HEK293 (cell line): ENCODE data around the gene SEC22A.

Experiments used
- CTCF ChIA-PET: fragments of 350-600 bp; formaldehyde crosslinking; extraction: SDS; loops from one replicate; lab custom pipeline; 2021; ENCODE audit warnings: antibody characterized with exemption; lab: Yijun Ruan, JAX
- POLR2A ChIA-PET: fragments of 300-600 bp; formaldehyde crosslinking; extraction: SDS; loops from one replicate; lab custom pipeline; 2020; ENCODE audit warnings: antibody characterized with exemption, inconsistent platforms; lab: Yijun Ruan, JAX
- H3K27ac ChIP-seq: fragments of 200-500 bp; sonication (Bioruptor generic); 2 replicates; pipeline ENCODE4 v1.5.1; 2014; ENCODE audit warnings: low read depth, low read length, control low read depth, inconsistent platforms; ENCODE audit errors: extremely low read depth
- H3K36me3 ChIP-seq, 2 experiments: fragments of 200-500 bp in 1 of 2; sonication (Bioruptor generic) in 1 of 2; 1 replicate in 1 of 2; 2 replicates in 1 of 2; pipeline ENCODE4 v1.5.1; 2014 to 2017; ENCODE audit warnings: inconsistent platforms in 2 of 2, low read length in 2 of 2; ENCODE audit not compliant: control insufficient read depth in 2 of 2, insufficient read depth in 1 of 2
- H3K4me1 ChIP-seq: fragments of 200-500 bp; sonication (Bioruptor generic); 2 replicates; pipeline ENCODE4 v1.5.1; 2014; ENCODE audit warnings: mild to moderate bottlenecking, low read length, inconsistent platforms; ENCODE audit not compliant: control insufficient read depth, insufficient read depth
- H3K4me3 ChIP-seq: 2 replicates; pipeline ENCODE4 v1.5.1; 2011; ENCODE audit warnings: low read depth, mild to moderate bottlenecking, control low read depth, low read length, moderate library complexity
- H3K9me3 ChIP-seq: fragments of 200-500 bp; sonication (Bioruptor generic); 2 replicates; pipeline ENCODE4 v1.5.1; 2014; ENCODE audit warnings: low read depth, low read length, inconsistent platforms; ENCODE audit not compliant: control insufficient read depth, insufficient read depth
- CTCF ChIP-seq: fragments of 450-650 bp; formaldehyde crosslinking; IDR thresholded peaks from 2 replicates; pipeline ENCODE4 v1.5.1; 2016; ENCODE audit warnings: missing biosample characterization, missing genetic modification characterization
- KLF1 ChIP-seq: fragments of 450-650 bp; formaldehyde crosslinking; IDR thresholded peaks from 2 replicates; pipeline ENCODE4 v1.5.1; 2016; ENCODE audit warnings: missing biosample characterization, missing genetic modification characterization
- MZF1 ChIP-seq: fragments of 450-650 bp; formaldehyde crosslinking; IDR thresholded peaks from 2 replicates; pipeline ENCODE4 v1.5.1; 2017; ENCODE audit warnings: missing biosample characterization, missing genetic modification characterization, borderline replicate concordance
- SALL2 ChIP-seq: fragments of 450-650 bp; formaldehyde crosslinking; IDR thresholded peaks from 2 replicates; pipeline ENCODE4 v1.5.0; 2017; ENCODE audit warnings: missing biosample characterization, mild to moderate bottlenecking, missing genetic modification characterization, borderline replicate concordance
- SCRT2 ChIP-seq: fragments of 450-650 bp; formaldehyde crosslinking; IDR thresholded peaks from 2 replicates; pipeline ENCODE4 v1.5.1; 2016; ENCODE audit warnings: missing biosample characterization, missing genetic modification characterization
- ZBTB20 ChIP-seq: fragments of 450-650 bp; formaldehyde crosslinking; IDR thresholded peaks from 2 replicates; pipeline ENCODE4 v1.5.1; 2016; ENCODE audit warnings: missing biosample characterization, missing genetic modification characterization
- ZBTB21 ChIP-seq: fragments of 450-650 bp; formaldehyde crosslinking; IDR thresholded peaks from 2 replicates; pipeline ENCODE4 v1.5.1; 2017; ENCODE audit warnings: missing biosample characterization, missing genetic modification characterization
- ZBTB8A ChIP-seq: fragments of 450-650 bp; formaldehyde crosslinking; IDR thresholded peaks from 2 replicates; pipeline ENCODE4 v1.5.1; 2016; ENCODE audit warnings: missing biosample characterization, missing genetic modification characterization
- ZEB2 ChIP-seq: fragments of 450-650 bp; formaldehyde crosslinking; IDR thresholded peaks from 2 replicates; pipeline ENCODE4 v1.5.1; 2016; ENCODE audit warnings: missing biosample characterization, missing genetic modification characterization
- ZNF114 ChIP-seq: fragments of 450-650 bp; formaldehyde crosslinking; IDR thresholded peaks from 2 replicates; pipeline ENCODE4 v1.5.0; 2017; ENCODE audit warnings: missing biosample characterization, missing genetic modification characterization
- ZNF138 ChIP-seq: fragments of 450-650 bp; formaldehyde crosslinking; IDR thresholded peaks from 2 replicates; pipeline ENCODE4 v1.5.1; 2016; ENCODE audit warnings: missing biosample characterization, missing genetic modification characterization, borderline replicate concordance
- ZNF202 ChIP-seq: fragments of 450-650 bp; formaldehyde crosslinking; IDR thresholded peaks from 2 replicates; pipeline ENCODE4 v1.5.1; 2016; ENCODE audit warnings: missing biosample characterization, missing genetic modification characterization, borderline replicate concordance
- ZNF629 ChIP-seq: fragments of 450-650 bp; formaldehyde crosslinking; IDR thresholded peaks from 2 replicates; pipeline ENCODE4 v1.5.1; 2017; ENCODE audit warnings: missing biosample characterization, missing genetic modification characterization
- ZNF677 ChIP-seq: fragments of 450-650 bp; IDR thresholded peaks from 2 replicates; pipeline ENCODE4 v1.5.0; 2018; ENCODE audit warnings: missing biosample characterization, mild to moderate bottlenecking, missing genetic modification characterization, moderate library complexity
- ZNF837 ChIP-seq: fragments of 450-650 bp; formaldehyde crosslinking; IDR thresholded peaks from 2 replicates; pipeline ENCODE4 v1.5.1; 2016; ENCODE audit warnings: missing biosample characterization, missing genetic modification characterization
- ZSCAN16 ChIP-seq: fragments of 450-650 bp; formaldehyde crosslinking; IDR thresholded peaks from 2 replicates; pipeline ENCODE4 v1.5.1; 2016; ENCODE audit warnings: missing biosample characterization, missing genetic modification characterization
- TF ChIP-seq, protein P1 (sequence below): fragments of 450-650 bp; formaldehyde crosslinking; IDR thresholded peaks from 2 replicates; pipeline ENCODE4 v1.5.1; 2017; ENCODE audit warnings: missing biosample characterization, missing genetic modification characterization
- TF ChIP-seq, protein P2 (sequence below): fragments of 450-650 bp; formaldehyde crosslinking; IDR thresholded peaks from 2 replicates; pipeline ENCODE4 v1.5.1; 2017; ENCODE audit warnings: missing biosample characterization, missing genetic modification characterization
- TF ChIP-seq, protein P3 (sequence below): fragments of 450-650 bp; formaldehyde crosslinking; IDR thresholded peaks from 2 replicates; pipeline ENCODE4 v1.5.1; 2016; ENCODE audit warnings: missing biosample characterization, missing genetic modification characterization

The SEC22A gene

GRCh38 chr3:123262868-123263267 lies 61.1 kb downstream of the SEC22A start (continued):
- TF ChIP-seq CTCF (no peak), SCRT2 (tag by site-specific recombination) (no peak), ZSCAN16 (tag by site-specific recombination) (no peak)

GRCh38 chr3:123263941-123264340 lies 62.2 kb downstream of the SEC22A start:
- H3K36me3 ChIP-seq = peaks cover 0 to 14% of the 10 kb centered on the region in 2 experiments; a peak in 1 of 3 replicates
- no peak overlapping the region for H3K4me3 ChIP-seq
- TF ChIP-seq ZBTB8A (tag by site-specific recombination) = no peak
- TF ChIP-seq ZNF837 = no peak
- TF ChIP-seq, protein P1, sequence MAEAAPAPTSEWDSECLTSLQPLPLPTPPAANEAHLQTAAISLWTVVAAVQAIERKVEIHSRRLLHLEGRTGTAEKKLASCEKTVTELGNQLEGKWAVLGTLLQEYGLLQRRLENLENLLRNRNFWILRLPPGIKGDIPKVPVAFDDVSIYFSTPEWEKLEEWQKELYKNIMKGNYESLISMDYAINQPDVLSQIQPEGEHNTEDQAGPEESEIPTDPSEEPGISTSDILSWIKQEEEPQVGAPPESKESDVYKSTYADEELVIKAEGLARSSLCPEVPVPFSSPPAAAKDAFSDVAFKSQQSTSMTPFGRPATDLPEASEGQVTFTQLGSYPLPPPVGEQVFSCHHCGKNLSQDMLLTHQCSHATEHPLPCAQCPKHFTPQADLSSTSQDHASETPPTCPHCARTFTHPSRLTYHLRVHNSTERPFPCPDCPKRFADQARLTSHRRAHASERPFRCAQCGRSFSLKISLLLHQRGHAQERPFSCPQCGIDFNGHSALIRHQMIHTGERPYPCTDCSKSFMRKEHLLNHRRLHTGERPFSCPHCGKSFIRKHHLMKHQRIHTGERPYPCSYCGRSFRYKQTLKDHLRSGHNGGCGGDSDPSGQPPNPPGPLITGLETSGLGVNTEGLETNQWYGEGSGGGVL (tag by site-specific recombination) = no peak
- TF ChIP-seq ZSCAN16 (tag by site-specific recombination) = no peak
- TF ChIP-seq ZBTB21 (tag by site-specific recombination) = no peak
- no peaks in the 10 kb centered on the region for H3K4me1 ChIP-seq
- H3K9me3 ChIP-seq = no peaks in the 10 kb centered on the region
- CTCF ChIA-PET = no interaction called here
- POLR2A ChIA-PET = no interaction called here
- H3K27ac ChIP-seq = no peak overlapping the region

DNA sequence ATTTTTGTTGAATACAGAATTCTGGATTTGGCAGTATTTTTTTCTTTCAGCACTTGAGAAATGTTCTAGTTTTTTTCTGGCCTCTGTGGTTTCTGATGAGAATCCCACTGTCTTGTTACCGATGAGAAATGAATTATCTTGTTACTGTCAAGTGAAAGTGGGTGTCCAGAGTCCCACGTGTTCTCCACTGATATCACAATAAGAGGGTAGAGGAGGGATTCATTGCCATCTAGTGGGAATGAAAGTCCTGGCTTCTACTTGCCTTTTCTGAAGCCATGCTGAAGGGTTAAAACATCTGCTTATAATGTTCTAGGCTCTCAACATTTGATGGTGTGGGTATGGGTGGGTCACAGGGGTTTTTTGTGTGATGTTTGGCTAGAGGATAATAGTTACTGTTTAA lies 66.1 kb downstream of the SEC22A start:
- Histone ChIP-seq H3K4me1 (no peaks in the 10 kb centered on the region), H3K27ac (no peak overlapping the region), H3K4me3 (no peak overlapping the region), H3K36me3 (peaks cover 0 to 14% of the 10 kb centered on the region in 2 experiments; a peak in 1 of 3 replicates), H3K9me3 (no peaks in the 10 kb centered on the region)
- no peak for TF ChIP-seq ZNF202 (tag by site-specific recombination)
- TF ChIP-seq ZEB2 (tag by site-specific recombination) = no peak
- POLR2A ChIA-PET = no interaction called here
- CTCF ChIA-PET = no interaction called here

DNA sequence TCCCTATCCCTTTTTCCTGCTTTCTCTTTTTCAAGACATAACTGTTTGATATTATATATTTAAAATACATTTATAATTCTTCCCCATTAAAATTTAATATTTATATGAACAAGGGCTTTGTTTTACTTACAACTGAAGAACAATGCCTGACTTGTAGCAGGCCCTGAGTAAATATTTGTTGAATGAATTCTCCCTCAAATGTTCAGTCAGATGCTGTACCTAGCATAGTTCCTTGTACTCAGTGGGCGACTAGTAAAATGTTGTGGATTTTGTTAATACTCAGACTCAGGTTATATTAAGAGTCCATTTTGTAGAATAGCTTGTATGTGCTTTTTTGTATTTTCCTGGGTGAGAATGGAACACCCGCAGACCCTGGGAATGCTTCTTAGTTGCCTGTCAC lies 69.1 kb downstream of the SEC22A start:
- Histone ChIP-seq H3K9me3 (no peaks in the 10 kb centered on the region), H3K4me1 (no peaks in the 10 kb centered on the region), H3K4me3 (no peak overlapping the region), H3K27ac (no peak overlapping the region), H3K36me3 (peaks cover 0 to 14% of the 10 kb centered on the region in 2 experiments; a peak in 1 of 3 replicates)
- POLR2A ChIA-PET = no interaction called here
- TF ChIP-seq ZNF629 (tag by site-specific recombination) (no peak), ZBTB20 (tag by site-specific recombination) (no peak), KLF1 (tag by site-specific recombination) (no peak), ZNF677 (tag by site-specific recombination) (no peak), SALL2 (tag by site-specific recombination) (no peak), MZF1 (tag by site-specific recombination) (no peak), CTCF (no peak), ZNF114 (no peak), ZNF138 (tag by site-specific recombination) (no peak)
- TF ChIP-seq, protein P2, sequence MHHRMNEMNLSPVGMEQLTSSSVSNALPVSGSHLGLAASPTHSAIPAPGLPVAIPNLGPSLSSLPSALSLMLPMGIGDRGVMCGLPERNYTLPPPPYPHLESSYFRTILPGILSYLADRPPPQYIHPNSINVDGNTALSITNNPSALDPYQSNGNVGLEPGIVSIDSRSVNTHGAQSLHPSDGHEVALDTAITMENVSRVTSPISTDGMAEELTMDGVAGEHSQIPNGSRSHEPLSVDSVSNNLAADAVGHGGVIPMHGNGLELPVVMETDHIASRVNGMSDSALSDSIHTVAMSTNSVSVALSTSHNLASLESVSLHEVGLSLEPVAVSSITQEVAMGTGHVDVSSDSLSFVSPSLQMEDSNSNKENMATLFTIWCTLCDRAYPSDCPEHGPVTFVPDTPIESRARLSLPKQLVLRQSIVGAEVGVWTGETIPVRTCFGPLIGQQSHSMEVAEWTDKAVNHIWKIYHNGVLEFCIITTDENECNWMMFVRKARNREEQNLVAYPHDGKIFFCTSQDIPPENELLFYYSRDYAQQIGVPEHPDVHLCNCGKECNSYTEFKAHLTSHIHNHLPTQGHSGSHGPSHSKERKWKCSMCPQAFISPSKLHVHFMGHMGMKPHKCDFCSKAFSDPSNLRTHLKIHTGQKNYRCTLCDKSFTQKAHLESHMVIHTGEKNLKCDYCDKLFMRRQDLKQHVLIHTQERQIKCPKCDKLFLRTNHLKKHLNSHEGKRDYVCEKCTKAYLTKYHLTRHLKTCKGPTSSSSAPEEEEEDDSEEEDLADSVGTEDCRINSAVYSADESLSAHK = no peak
- TF ChIP-seq, protein P3, sequence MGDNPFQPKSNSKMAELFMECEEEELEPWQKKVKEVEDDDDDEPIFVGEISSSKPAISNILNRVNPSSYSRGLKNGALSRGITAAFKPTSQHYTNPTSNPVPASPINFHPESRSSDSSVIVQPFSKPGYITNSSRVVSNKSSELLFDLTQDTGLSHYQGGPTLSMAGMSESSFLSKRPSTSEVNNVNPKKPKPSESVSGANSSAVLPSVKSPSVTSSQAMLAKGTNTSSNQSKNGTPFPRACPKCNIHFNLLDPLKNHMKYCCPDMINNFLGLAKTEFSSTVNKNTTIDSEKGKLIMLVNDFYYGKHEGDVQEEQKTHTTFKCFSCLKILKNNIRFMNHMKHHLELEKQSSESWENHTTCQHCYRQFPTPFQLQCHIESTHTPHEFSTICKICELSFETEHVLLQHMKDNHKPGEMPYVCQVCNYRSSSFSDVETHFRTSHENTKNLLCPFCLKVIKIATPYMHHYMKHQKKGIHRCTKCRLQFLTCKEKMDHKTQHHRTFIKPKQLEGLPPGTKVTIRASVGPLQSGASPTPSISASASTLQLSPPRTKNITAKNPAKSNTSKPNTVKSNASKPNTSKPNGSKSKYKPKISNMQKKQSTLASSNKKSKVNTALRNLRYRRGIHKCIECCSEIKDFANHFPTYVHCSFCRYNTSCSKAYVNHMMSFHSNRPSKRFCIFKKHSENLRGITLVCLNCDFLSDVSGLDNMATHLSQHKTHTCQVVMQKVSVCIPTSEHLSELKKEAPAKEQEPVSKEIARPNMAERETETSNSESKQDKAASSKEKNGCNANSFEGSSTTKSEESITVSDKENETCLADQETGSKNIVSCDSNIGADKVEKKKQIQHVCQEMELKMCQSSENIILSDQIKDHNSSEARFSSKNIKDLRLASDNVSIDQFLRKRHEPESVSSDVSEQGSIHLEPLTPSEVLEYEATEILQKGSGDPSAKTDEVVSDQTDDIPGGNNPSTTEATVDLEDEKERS (tag by site-specific recombination) = no peak
- CTCF ChIA-PET = no interaction called here
